ENCODE measurements around the gene HLA-F.

HLA-F gene

GRCh38 chr6:29748391-29749307 is 25.4 kb downstream of the HLA-F start:
- Histone ChIP-seq H4K20me1 (ENCODE audit: insufficient read depth, low read length) (peaks cover 5% of the 10 kb centered on the region; the same call in 1 of the 2 replicates), H2AFZ (ENCODE audit: low read depth, low read length) (no peak overlapping the region)

GRCh38 chr6:29749308-29749662 is 26.1 kb downstream of the HLA-F start:
- H3K9me3 ChIP-seq (ENCODE audit: insufficient read depth, low read length, severe bottlenecking), result no peaks in the 10 kb centered on the region
- peaks cover 14% of the 10 kb centered on the region for H3K27me3 ChIP-seq (ENCODE audit: insufficient read depth, low read length, poor library complexity)
- H3K4me1 ChIP-seq (ENCODE audit: insufficient read depth, low read length), result peaks cover 20% of the 10 kb centered on the region
- DNase-seq (no peak), ATAC-seq (ENCODE audit: insufficient read depth, low read depth) (no peak)
- H3K9ac ChIP-seq (ENCODE audit: low read depth, low read length), result no peak overlapping the region
- H4K20me1 ChIP-seq (ENCODE audit: insufficient read depth, low read length), result peaks cover 5% of the 10 kb centered on the region; the same call in 1 of the 2 replicates
- no peaks in the 10 kb centered on the region for H3K79me2 ChIP-seq (ENCODE audit: insufficient read depth, low read length)
- H2AFZ ChIP-seq (ENCODE audit: low read depth, low read length), result no peak overlapping the region
- no peak overlapping the region for H3K4me3 ChIP-seq (ENCODE audit: low read depth in 1 of 2, low read length in 2 of 2)
- TF ChIP-seq, protein P1, sequence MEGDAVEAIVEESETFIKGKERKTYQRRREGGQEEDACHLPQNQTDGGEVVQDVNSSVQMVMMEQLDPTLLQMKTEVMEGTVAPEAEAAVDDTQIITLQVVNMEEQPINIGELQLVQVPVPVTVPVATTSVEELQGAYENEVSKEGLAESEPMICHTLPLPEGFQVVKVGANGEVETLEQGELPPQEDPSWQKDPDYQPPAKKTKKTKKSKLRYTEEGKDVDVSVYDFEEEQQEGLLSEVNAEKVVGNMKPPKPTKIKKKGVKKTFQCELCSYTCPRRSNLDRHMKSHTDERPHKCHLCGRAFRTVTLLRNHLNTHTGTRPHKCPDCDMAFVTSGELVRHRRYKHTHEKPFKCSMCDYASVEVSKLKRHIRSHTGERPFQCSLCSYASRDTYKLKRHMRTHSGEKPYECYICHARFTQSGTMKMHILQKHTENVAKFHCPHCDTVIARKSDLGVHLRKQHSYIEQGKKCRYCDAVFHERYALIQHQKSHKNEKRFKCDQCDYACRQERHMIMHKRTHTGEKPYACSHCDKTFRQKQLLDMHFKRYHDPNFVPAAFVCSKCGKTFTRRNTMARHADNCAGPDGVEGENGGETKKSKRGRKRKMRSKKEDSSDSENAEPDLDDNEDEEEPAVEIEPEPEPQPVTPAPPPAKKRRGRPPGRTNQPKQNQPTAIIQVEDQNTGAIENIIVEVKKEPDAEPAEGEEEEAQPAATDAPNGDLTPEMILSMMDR (IDR thresholded peaks at IDR 0.05; ENCODE audit: borderline replicate concordance, extremely low read depth, low read length, poor library complexity, severe bottlenecking), result no peak
- no peak for TF ChIP-seq EZH2 (IDR thresholded peaks at IDR 0.05; ENCODE audit: borderline replicate concordance, low read depth, low read length, severe bottlenecking)
- no peak overlapping the region for H3K4me2 ChIP-seq (ENCODE audit: insufficient read depth, low read length)
- H3K27ac ChIP-seq (ENCODE audit: low read length), result no peak overlapping the region
- no peaks in the 10 kb centered on the region for H3K36me3 ChIP-seq (ENCODE audit: insufficient read depth, low read length)

More at GRCh38 chr6:29748391-29749307, 25.4 kb downstream of the HLA-F start:
- no peaks in the 10 kb centered on the region for H3K9me3 ChIP-seq (ENCODE audit: insufficient read depth, low read length, severe bottlenecking)
- H3K4me1 ChIP-seq (ENCODE audit: insufficient read depth, low read length), result peaks cover 18% of the 10 kb centered on the region
- H3K79me2 ChIP-seq (ENCODE audit: insufficient read depth, low read length), result no peaks in the 10 kb centered on the region
- no peaks in the 10 kb centered on the region for H3K36me3 ChIP-seq (ENCODE audit: insufficient read depth, low read length)
- TF ChIP-seq, protein P1 (IDR thresholded peaks at IDR 0.05; ENCODE audit: borderline replicate concordance, extremely low read depth, low read length, poor library complexity, severe bottlenecking), result no peak
- TF ChIP-seq EZH2 (IDR thresholded peaks at IDR 0.05; ENCODE audit: borderline replicate concordance, low read depth, low read length, severe bottlenecking), result no peak
- H3K9ac ChIP-seq (ENCODE audit: low read depth, low read length), result no peak overlapping the region
- ATAC-seq (ENCODE audit: insufficient read depth, low read depth) (no peak), DNase-seq (no peak)
- H3K27ac ChIP-seq (ENCODE audit: low read length), result no peak overlapping the region
- H3K4me3 ChIP-seq (ENCODE audit: low read depth in 1 of 2, low read length in 2 of 2), result no peak overlapping the region
- H3K4me2 ChIP-seq (ENCODE audit: insufficient read depth, low read length), result no peak overlapping the region
- H3K27me3 ChIP-seq (ENCODE audit: insufficient read depth, low read length, poor library complexity), result peaks cover 14% of the 10 kb centered on the region

- Histone ChIP-seq H3K36me3 (ENCODE audit: insufficient read depth, low read length) (no peaks in the 10 kb centered on the region), H4K20me1 (ENCODE audit: insufficient read depth, low read length) (peaks cover 5% of the 10 kb centered on the region; the same call in 1 of the 2 replicates), H3K9me3 (ENCODE audit: insufficient read depth, low read length, severe bottlenecking) (no peaks in the 10 kb centered on the region), H3K4me1 (ENCODE audit: insufficient read depth, low read length) (peaks cover 20% of the 10 kb centered on the region), H3K27ac (ENCODE audit: low read length) (no peak overlapping the region), H3K4me3 (ENCODE audit: low read depth in 1 of 2, low read length in 2 of 2) (no peak overlapping the region), H3K4me2 (ENCODE audit: insufficient read depth, low read length) (no peak overlapping the region), H3K79me2 (ENCODE audit: insufficient read depth, low read length) (no peaks in the 10 kb centered on the region), H2AFZ (ENCODE audit: low read depth, low read length) (no peak overlapping the region), H3K9ac (ENCODE audit: low read depth, low read length) (no peak overlapping the region), H3K27me3 (ENCODE audit: insufficient read depth, low read length, poor library complexity) (peaks cover 14% of the 10 kb centered on the region)
- TF ChIP-seq, protein P1 (IDR thresholded peaks at IDR 0.05; ENCODE audit: borderline replicate concordance, extremely low read depth, low read length, poor library complexity, severe bottlenecking), result no peak
- no peak for TF ChIP-seq EZH2 (IDR thresholded peaks at IDR 0.05; ENCODE audit: borderline replicate concordance, low read depth, low read length, severe bottlenecking)
- no peak for DNase-seq
- ATAC-seq (ENCODE audit: insufficient read depth, low read depth), result no peak
Measured at GRCh38 chr6:29749668-29750067, 26.4 kb downstream of the HLA-F start.

Data from DND-41 (cell line).